K562 (cell line): ENCODE results near the gene PRDX2. TPM values are rescaled to one million over a fixed set of nuclear protein-coding genes. Genes with fewer than 3 reads are reported as not detected.

Experiments used
- ARID1B ChIP-seq: fragments of 450-650 bp; IDR thresholded peaks from 2 replicates; pipeline ENCODE4 v1.6.1; 2016; ENCODE audit warnings: antibody characterized with exemption, mild to moderate bottlenecking, inconsistent platforms
- ARNT ChIP-seq, 2 experiments: fragments of 450-650 bp; IDR thresholded peaks; 2 replicates each; pipeline ENCODE4 v1.6.1; 2016; ENCODE audit warnings: mild to moderate bottlenecking in 1 of 2
- CCNT2 ChIP-seq: IDR thresholded peaks from 2 replicates; pipeline ENCODE4 v1.6.1; 2011; ENCODE audit warnings: borderline replicate concordance, low read depth, mild to moderate bottlenecking, moderate library complexity, mixed read lengths, low read length; ENCODE audit not compliant: insufficient read length; ENCODE audit errors: extremely low read depth
- CTBP1 ChIP-seq: fragments of 450-650 bp; IDR thresholded peaks from 2 replicates; pipeline ENCODE4 v1.6.1; 2016; ENCODE audit warnings: borderline replicate concordance
- FOSL1 ChIP-seq: fragments of 200-800 bp; sonication (Bioruptor generic); conservative IDR thresholded peaks from 2 replicates; pipeline ENCODE4 v1.6.1; 2016; ENCODE audit warnings: missing genetic modification characterization, missing compliant biosample characterization
- GTF2B ChIP-seq: IDR thresholded peaks from 2 replicates; pipeline ENCODE4 v1.6.1; 2011; ENCODE audit not compliant: insufficient read length; ENCODE audit errors: extremely low read depth
- HDAC6 ChIP-seq: IDR thresholded peaks from 2 replicates; pipeline ENCODE4 v1.6.1; 2012; ENCODE audit warnings: low read depth, mild to moderate bottlenecking, control low read depth, inconsistent platforms, low read length, moderate library complexity
- HLTF ChIP-seq: fragments of 450-650 bp; IDR thresholded peaks from 2 replicates; pipeline ENCODE4 v1.6.1; 2016
- IFI16 ChIP-seq: fragments of 250-450 bp; sonication (Bioruptor Pico); IDR thresholded peaks from 2 replicates; pipeline ENCODE4 v2.1.2; 2022; ENCODE audit warnings: mild to moderate bottlenecking, inconsistent platforms
- MECOM ChIP-seq: fragments of 250-450 bp; sonication (Bioruptor Pico); IDR thresholded peaks from 2 replicates; pipeline ENCODE4 v1.8.0; 2022; ENCODE audit warnings: inconsistent platforms
- PHTF2 ChIP-seq: fragments of 250-450 bp; sonication (Bioruptor Pico); IDR thresholded peaks from 2 replicates; pipeline ENCODE4 v1.5.0; 2021; ENCODE audit warnings: mild to moderate bottlenecking
- SMARCA5 ChIP-seq: fragments of 450-650 bp; IDR thresholded peaks from 2 replicates; pipeline ENCODE4 v1.6.1; 2016
- SMC3 ChIP-seq: conservative IDR thresholded peaks from 2 replicates; pipeline ENCODE4 v1.6.1; 2011; ENCODE audit warnings: low read depth, low read length, improper control_type of control experiment; ENCODE audit not compliant: insufficient read depth
- TSC22D4 ChIP-seq: fragments of 450-650 bp; IDR thresholded peaks from 2 replicates; pipeline ENCODE4 v1.6.1; 2016; ENCODE audit warnings: missing genetic modification characterization, missing biosample characterization, control low read depth
- ZBTB43 ChIP-seq: sonication (generic); formaldehyde crosslinking; IDR thresholded peaks from 2 replicates; pipeline ENCODE4 v1.8.0; 2023; ENCODE audit warnings: mild to moderate bottlenecking, missing genetic modification reagents
- ZNF165 ChIP-seq: fragments of 250-450 bp; sonication (Bioruptor Pico); IDR thresholded peaks from 2 replicates; pipeline ENCODE4 v1.4.0; 2020; ENCODE audit warnings: borderline replicate concordance
- ZNF280A ChIP-seq: fragments of 450-650 bp; IDR thresholded peaks from 2 replicates; pipeline ENCODE4 v1.6.1; 2018; ENCODE audit warnings: mild to moderate bottlenecking, low read depth; ENCODE audit not compliant: partially characterized antibody
- ZNF561 ChIP-seq: fragments of 450-650 bp; formaldehyde crosslinking; conservative IDR thresholded peaks from 2 replicates; pipeline ENCODE4 v1.4.0; 2020; ENCODE audit warnings: mild to moderate bottlenecking, moderate library complexity
- ZNF668 ChIP-seq: fragments of 250-450 bp; sonication (Bioruptor Pico); IDR thresholded peaks from 2 replicates; pipeline ENCODE4 v1.8.0; 2022; ENCODE audit warnings: mild to moderate bottlenecking, inconsistent platforms
- ZNF717 ChIP-seq: fragments of 250-450 bp; sonication (Bioruptor Pico); IDR thresholded peaks from 2 replicates; pipeline ENCODE4 v1.5.0; 2021
- polyA plus RNA-seq, 8 experiments: library from polyadenylated mRNA; depleted of rRNA in 4 of 8; stranded (reverse) in 5 of 8; unstranded in 3 of 8; fragments of >200 nt; fragmentation: Nextera tagmentation in 2 of 8; fragmentation: Illumina TruSeq in 1 of 8; extraction: Ambion mirVana in 2 of 8; extraction: Trizol in 1 of 8; gene quantifications; 2 replicates each; pipeline versions ENCODE4 v1.2.1 to v1.2.3, GENCODE V29; 2011 to 2014; ENCODE audit warnings: inconsistent platforms in 1 of 8, missing spikeins in 1 of 8
- total RNA-seq, 7 experiments: library from RNA; depleted of rRNA in 6 of 7; stranded (reverse); fragments of >200 nt in 6 of 7; fragmentation: Illumina TruSeq in 2 of 7; extraction: Trizol in 2 of 7; gene quantifications; 2 replicates each; pipeline versions ENCODE4 v1.2.1 to v1.2.3, GENCODE V29; 2011 to 2021; ENCODE audit warnings: low replicate concordance in 1 of 7
- TF ChIP-seq, protein P1 (sequence below): fragments of 450-650 bp; IDR thresholded peaks from 2 replicates; pipeline ENCODE4 v1.6.1; 2016; ENCODE audit warnings: borderline replicate concordance
- TF ChIP-seq, protein P2 (sequence below): sonication (generic); formaldehyde crosslinking; IDR thresholded peaks from 2 replicates; pipeline ENCODE4 v1.8.0; 2022; ENCODE audit warnings: missing genetic modification reagents, mild to moderate bottlenecking, moderate library complexity, borderline replicate concordance

The PRDX2 gene
- total and polyA plus RNA-seq, 9 of the 15 experiments (the other 6 are each of a cell fraction or from before 2014, with no cell fraction given) = 206 to 1,183 (median 415) TPM

GRCh38 chr19:12801466-12802266 lies at the start of gene PRDX2, which contains the start of gene THSD8 (continued):
- TF ChIP-seq GTF2B (no peak), HLTF (no peak), HDAC6 (no peak), CCNT2 (peak; percentile 93), FOSL1 (tag) (peak; percentile 24; the same call in 1 of the 2 replicates), ZNF561 (CRISPR knock-in tag) (no peak), ARNT (IDR thresholded peaks at IDR 0.05) (no peak), ARID1B (peak; percentile 7; the same call in 1 of the 2 replicates), ZNF280A (no peak), TSC22D4 (no peak), IFI16 (CRISPR knock-in tag) (no peak), PHTF2 (CRISPR knock-in tag) (no peak), SMC3 (no peak), SMARCA5 (peak; percentile 25; the same call in 1 of the 2 replicates), CTBP1 (peak; percentile 86), ZNF668 (CRISPR knock-in tag) (0 out of 2 replicates have a peak, but pooled peaks have one; percentile 30), MECOM (CRISPR knock-in tag) (no peak), ZNF165 (CRISPR knock-in tag) (no peak), ZBTB43 (CRISPR knock-in tag) (peak; percentile 93), ZNF717 (CRISPR knock-in tag) (no peak)
- TF ChIP-seq, protein P1, sequence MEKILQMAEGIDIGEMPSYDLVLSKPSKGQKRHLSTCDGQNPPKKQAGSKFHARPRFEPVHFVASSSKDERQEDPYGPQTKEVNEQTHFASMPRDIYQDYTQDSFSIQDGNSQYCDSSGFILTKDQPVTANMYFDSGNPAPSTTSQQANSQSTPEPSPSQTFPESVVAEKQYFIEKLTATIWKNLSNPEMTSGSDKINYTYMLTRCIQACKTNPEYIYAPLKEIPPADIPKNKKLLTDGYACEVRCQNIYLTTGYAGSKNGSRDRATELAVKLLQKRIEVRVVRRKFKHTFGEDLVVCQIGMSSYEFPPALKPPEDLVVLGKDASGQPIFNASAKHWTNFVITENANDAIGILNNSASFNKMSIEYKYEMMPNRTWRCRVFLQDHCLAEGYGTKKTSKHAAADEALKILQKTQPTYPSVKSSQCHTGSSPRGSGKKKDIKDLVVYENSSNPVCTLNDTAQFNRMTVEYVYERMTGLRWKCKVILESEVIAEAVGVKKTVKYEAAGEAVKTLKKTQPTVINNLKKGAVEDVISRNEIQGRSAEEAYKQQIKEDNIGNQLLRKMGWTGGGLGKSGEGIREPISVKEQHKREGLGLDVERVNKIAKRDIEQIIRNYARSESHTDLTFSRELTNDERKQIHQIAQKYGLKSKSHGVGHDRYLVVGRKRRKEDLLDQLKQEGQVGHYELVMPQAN = peak; percentile 54; the same call in 1 of the 2 replicates
- TF ChIP-seq, protein P2, sequence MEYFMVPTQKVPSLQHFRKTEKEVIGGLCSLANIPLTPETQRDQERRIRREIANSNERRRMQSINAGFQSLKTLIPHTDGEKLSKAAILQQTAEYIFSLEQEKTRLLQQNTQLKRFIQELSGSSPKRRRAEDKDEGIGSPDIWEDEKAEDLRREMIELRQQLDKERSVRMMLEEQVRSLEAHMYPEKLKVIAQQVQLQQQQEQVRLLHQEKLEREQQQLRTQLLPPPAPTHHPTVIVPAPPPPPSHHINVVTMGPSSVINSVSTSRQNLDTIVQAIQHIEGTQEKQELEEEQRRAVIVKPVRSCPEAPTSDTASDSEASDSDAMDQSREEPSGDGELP = peak; percentile 90
